Chondrocyte (in vitro differentiated cells): ENCODE measurements around the gene RTP3. TPM values are rescaled to one million over a fixed set of nuclear protein-coding genes. Genes with fewer than 3 reads are reported as not detected.

Experiments used
- DNase-seq: peaks from one replicate; pipeline ENCODE4 v3.0.0; 2021; ENCODE audit warnings: mixed read lengths, low spot score
- H3K27ac Mint-ChIP-seq: one replicate; pipeline ENCODE4 v1.8.0; 2021; ENCODE audit warnings: mild to moderate bottlenecking, moderate library complexity, mixed read lengths; ENCODE audit not compliant: unreplicated experiment
- H3K27me3 Mint-ChIP-seq: 2 replicates; pipeline ENCODE4 v1.8.0; 2021; ENCODE audit warnings: low read depth, mixed read lengths
- H3K36me3 Mint-ChIP-seq: 2 replicates; pipeline ENCODE4 v1.8.0; 2021; ENCODE audit warnings: low read depth, mixed read lengths
- H3K4me1 Mint-ChIP-seq: 2 replicates; pipeline ENCODE4 v1.8.0; 2021; ENCODE audit warnings: low read depth, mild to moderate bottlenecking, mixed read lengths
- H3K4me3 Mint-ChIP-seq: one replicate; pipeline ENCODE4 v1.8.0; 2021; ENCODE audit warnings: mild to moderate bottlenecking, moderate library complexity, mixed read lengths; ENCODE audit not compliant: unreplicated experiment
- H3K9me3 Mint-ChIP-seq: 2 replicates; pipeline ENCODE4 v1.8.0; 2021; ENCODE audit warnings: low read depth, mixed read lengths
- CTCF ChIP-seq: fragments of 200-600 bp; sonication (generic); IDR thresholded peaks from 2 replicates; pipeline ENCODE4 v1.5.0; 2021; ENCODE audit warnings: antibody characterized with exemption, mild to moderate bottlenecking, moderate library complexity
- total RNA-seq: library from RNA; stranded (reverse); gene quantifications from 3 replicates; pipeline ENCODE4 v1.2.1, GENCODE V29; 2021

Gene RTP3
- total RNA-seq, 1 donor from 2014 or later = not detected

- Mint-ChIP-seq H3K9me3 (peaks cover 3% of the 10 kb centered on the region), H3K36me3 (peaks cover 1% of the 10 kb centered on the region), H3K27ac (no peak overlapping the region), H3K4me3 (no peak overlapping the region), H3K27me3 (no peaks in the 10 kb centered on the region), H3K4me1 (no peaks in the 10 kb centered on the region)
- TF ChIP-seq CTCF = no peak
- no peak for DNase-seq
Measured at GRCh38 chr3:46523556-46523955, 25.8 kb downstream of the RTP3 start.

- peaks cover 1% of the 10 kb centered on the region for H3K36me3 Mint-ChIP-seq
- peaks cover 3% of the 10 kb centered on the region for H3K9me3 Mint-ChIP-seq
- TF ChIP-seq CTCF = no peak
- no peaks in the 10 kb centered on the region for H3K4me1 Mint-ChIP-seq
- H3K4me3 Mint-ChIP-seq = no peak overlapping the region
- DNase-seq = no peak
- no peaks in the 10 kb centered on the region for H3K27me3 Mint-ChIP-seq
- H3K27ac Mint-ChIP-seq = no peak overlapping the region
Measured at GRCh38 chr3:46524008-46524407, 26.2 kb downstream of the RTP3 start.

GRCh38 chr3:46524832-46525231 lies 27.1 kb downstream of the RTP3 start:
- no peak overlapping the region for H3K27ac Mint-ChIP-seq
- no peak for TF ChIP-seq CTCF
- H3K27me3 Mint-ChIP-seq = no peaks in the 10 kb centered on the region
- DNase-seq = no peak
- no peak overlapping the region for H3K4me3 Mint-ChIP-seq
- H3K4me1 Mint-ChIP-seq = no peaks in the 10 kb centered on the region
- H3K9me3 Mint-ChIP-seq = peaks cover 3% of the 10 kb centered on the region
- H3K36me3 Mint-ChIP-seq = peaks cover 1% of the 10 kb centered on the region

GRCh38 chr3:46527239-46527638 lies 29.5 kb downstream of the RTP3 start:
- no peaks in the 10 kb centered on the region for H3K9me3 Mint-ChIP-seq
- H3K27me3 Mint-ChIP-seq = no peaks in the 10 kb centered on the region
- TF ChIP-seq CTCF = no peak
- H3K4me1 Mint-ChIP-seq = no peaks in the 10 kb centered on the region
- no peak overlapping the region for H3K4me3 Mint-ChIP-seq
- peaks cover 1% of the 10 kb centered on the region for H3K36me3 Mint-ChIP-seq
- DNase-seq = no peak
- H3K27ac Mint-ChIP-seq = no peak overlapping the region

- Mint-ChIP-seq H3K27me3 (peaks cover 3% of the 10 kb centered on the region), H3K9me3 (no peaks in the 10 kb centered on the region), H3K36me3 (no peaks in the 10 kb centered on the region), H3K27ac (no peak overlapping the region), H3K4me3 (no peak overlapping the region), H3K4me1 (no peaks in the 10 kb centered on the region)
- no peak for TF ChIP-seq CTCF
- no peak for DNase-seq
Measured at GRCh38 chr3:46533091-46533490, 35.3 kb downstream of the RTP3 start.
